ENCODE measurements around the gene CDC42BPB.
"Not testable (repeated sequence)": the region's sequence is repeated elsewhere in the genome, so short reads cannot be mapped to it uniquely, and the experiment has no call there.

Gene CDC42BPB

GRCh38 chr14:102900631-102901571, 156.4 kb downstream of the CDC42BPB start:
- Histone ChIP-seq H3K36me3 (ENCODE audit: control insufficient read depth, insufficient read depth, low read length) (no peaks in the 10 kb centered on the region), H3K4me1 (ENCODE audit: control insufficient read depth, insufficient read depth, low read length) (no peaks in the 10 kb centered on the region), H3K9me3 (ENCODE audit: control insufficient read depth, low read length) (no peaks in the 10 kb centered on the region), H3K4me3 (ENCODE audit: insufficient read depth, low read depth, low read length) (no peak overlapping the region), H3K27me3 (ENCODE audit: control insufficient read depth, insufficient read depth, low read length, poor library complexity, severe bottlenecking) (no peaks in the 10 kb centered on the region), H3K27ac (ENCODE audit: insufficient read depth, low read depth, low read length, poor library complexity, severe bottlenecking) (no peak overlapping the region)
- WGBS, 2 experiments = 93 to 94% methylated on average over 39 of the region's 39 CpGs

- Histone ChIP-seq H3K27me3 (ENCODE audit: control insufficient read depth, insufficient read depth, low read length, poor library complexity, severe bottlenecking) (no peaks in the 10 kb centered on the region), H3K27ac (ENCODE audit: insufficient read depth, low read depth, low read length, poor library complexity, severe bottlenecking) (no peak overlapping the region), H3K4me3 (ENCODE audit: insufficient read depth, low read depth, low read length) (no peak overlapping the region), H3K9me3 (ENCODE audit: control insufficient read depth, low read length) (no peaks in the 10 kb centered on the region), H3K36me3 (ENCODE audit: control insufficient read depth, insufficient read depth, low read length) (no peaks in the 10 kb centered on the region), H3K4me1 (ENCODE audit: control insufficient read depth, insufficient read depth, low read length) (no peaks in the 10 kb centered on the region)
- WGBS, 2 experiments = 93 to 95% methylated on average over 6 to 8 of the region's 8 CpGs
Measured at GRCh38 chr14:102899516-102899900, 157.8 kb downstream of the CDC42BPB start.

- Histone ChIP-seq H3K9me3 (ENCODE audit: control insufficient read depth, low read length) (no peaks in the 10 kb centered on the region), H3K4me3 (ENCODE audit: insufficient read depth, low read depth, low read length) (no peak overlapping the region), H3K27me3 (ENCODE audit: control insufficient read depth, insufficient read depth, low read length, poor library complexity, severe bottlenecking) (no peaks in the 10 kb centered on the region), H3K27ac (ENCODE audit: insufficient read depth, low read depth, low read length, poor library complexity, severe bottlenecking) (no peak overlapping the region), H3K36me3 (ENCODE audit: control insufficient read depth, insufficient read depth, low read length) (no peaks in the 10 kb centered on the region), H3K4me1 (ENCODE audit: control insufficient read depth, insufficient read depth, low read length) (no peaks in the 10 kb centered on the region)
- 89% methylated on average over 18 of the region's 18 CpGs for WGBS, 2 experiments
Measured at GRCh38 chr14:102898776-102899515, 158.4 kb downstream of the CDC42BPB start.

- Histone ChIP-seq H3K36me3 (ENCODE audit: control insufficient read depth, insufficient read depth, low read length) (no peaks in the 10 kb centered on the region), H3K4me1 (ENCODE audit: control insufficient read depth, insufficient read depth, low read length) (no peaks in the 10 kb centered on the region), H3K9me3 (ENCODE audit: control insufficient read depth, low read length) (no peaks in the 10 kb centered on the region), H3K27me3 (ENCODE audit: control insufficient read depth, insufficient read depth, low read length, poor library complexity, severe bottlenecking) (no peaks in the 10 kb centered on the region), H3K27ac (ENCODE audit: insufficient read depth, low read depth, low read length, poor library complexity, severe bottlenecking) (no peak overlapping the region), H3K4me3 (ENCODE audit: insufficient read depth, low read depth, low read length) (no peak overlapping the region)
- 96 to 98% methylated on average over 6 of the region's 6 CpGs for WGBS, 2 experiments
Measured at GRCh38 chr14:102898298-102898697, 159.1 kb downstream of the CDC42BPB start.

- no peak overlapping the region for H3K27ac ChIP-seq (ENCODE audit: insufficient read depth, low read depth, low read length, poor library complexity, severe bottlenecking)
- H3K27me3 ChIP-seq (ENCODE audit: control insufficient read depth, insufficient read depth, low read length, poor library complexity, severe bottlenecking) = no peaks in the 10 kb centered on the region
- 95 to 97% methylated on average over 14 of the region's 14 CpGs for WGBS, 2 experiments
- no peaks in the 10 kb centered on the region for H3K36me3 ChIP-seq (ENCODE audit: control insufficient read depth, insufficient read depth, low read length)
- no peaks in the 10 kb centered on the region for H3K9me3 ChIP-seq (ENCODE audit: control insufficient read depth, low read length)
- H3K4me1 ChIP-seq (ENCODE audit: control insufficient read depth, insufficient read depth, low read length) = no peaks in the 10 kb centered on the region
- no peak overlapping the region for H3K4me3 ChIP-seq (ENCODE audit: insufficient read depth, low read depth, low read length)
Measured at GRCh38 chr14:102897299-102898027, 159.9 kb downstream of the CDC42BPB start.

- H3K4me3 ChIP-seq (ENCODE audit: insufficient read depth, low read depth, low read length); H3K4me1 ChIP-seq (ENCODE audit: control insufficient read depth, insufficient read depth, low read length); H3K36me3 ChIP-seq (ENCODE audit: control insufficient read depth, insufficient read depth, low read length); H3K9me3 ChIP-seq (ENCODE audit: control insufficient read depth, low read length); H3K27me3 ChIP-seq (ENCODE audit: control insufficient read depth, insufficient read depth, low read length, poor library complexity, severe bottlenecking); H3K27ac ChIP-seq (ENCODE audit: insufficient read depth, low read depth, low read length, poor library complexity, severe bottlenecking): not testable (repeated sequence)
Measured at GRCh38 chr14:102896735-102897134, 160.6 kb downstream of the CDC42BPB start.

GRCh38 chr14:102893452-102893851, 163.9 kb downstream of the CDC42BPB start:
- Histone ChIP-seq H3K4me3 (ENCODE audit: insufficient read depth, low read depth, low read length) (no peak overlapping the region), H3K27ac (ENCODE audit: insufficient read depth, low read depth, low read length, poor library complexity, severe bottlenecking) (no peak overlapping the region), H3K36me3 (ENCODE audit: control insufficient read depth, insufficient read depth, low read length) (no peaks in the 10 kb centered on the region), H3K4me1 (ENCODE audit: control insufficient read depth, insufficient read depth, low read length) (no peaks in the 10 kb centered on the region), H3K9me3 (ENCODE audit: control insufficient read depth, low read length) (no peaks in the 10 kb centered on the region), H3K27me3 (ENCODE audit: control insufficient read depth, insufficient read depth, low read length, poor library complexity, severe bottlenecking) (no peaks in the 10 kb centered on the region)
- 93 to 94% methylated on average over 9 of the region's 9 CpGs for WGBS, 2 experiments

- Histone ChIP-seq H3K27ac (ENCODE audit: insufficient read depth, low read depth, low read length, poor library complexity, severe bottlenecking) (no peak overlapping the region), H3K4me1 (ENCODE audit: control insufficient read depth, insufficient read depth, low read length) (no peaks in the 10 kb centered on the region), H3K36me3 (ENCODE audit: control insufficient read depth, insufficient read depth, low read length) (no peaks in the 10 kb centered on the region), H3K9me3 (ENCODE audit: control insufficient read depth, low read length) (no peaks in the 10 kb centered on the region), H3K4me3 (ENCODE audit: insufficient read depth, low read depth, low read length) (no peak overlapping the region), H3K27me3 (ENCODE audit: control insufficient read depth, insufficient read depth, low read length, poor library complexity, severe bottlenecking) (no peaks in the 10 kb centered on the region)
- 96 to 97% methylated on average over 8 of the region's 8 CpGs for WGBS, 2 experiments
Measured at GRCh38 chr14:102892651-102893050, 164.7 kb downstream of the CDC42BPB start.

- Histone ChIP-seq H3K4me3 (ENCODE audit: insufficient read depth, low read depth, low read length) (no peak overlapping the region), H3K4me1 (ENCODE audit: control insufficient read depth, insufficient read depth, low read length) (no peaks in the 10 kb centered on the region), H3K9me3 (ENCODE audit: control insufficient read depth, low read length) (no peaks in the 10 kb centered on the region), H3K27me3 (ENCODE audit: control insufficient read depth, insufficient read depth, low read length, poor library complexity, severe bottlenecking) (no peaks in the 10 kb centered on the region), H3K27ac (ENCODE audit: insufficient read depth, low read depth, low read length, poor library complexity, severe bottlenecking) (no peak overlapping the region), H3K36me3 (ENCODE audit: control insufficient read depth, insufficient read depth, low read length) (no peaks in the 10 kb centered on the region)
- WGBS, 2 experiments = 98 to 99% methylated on average over 4 of the region's 4 CpGs
Measured at GRCh38 chr14:102891556-102891955, 165.8 kb downstream of the CDC42BPB start.

GRCh38 chr14:102891111-102891510, 166.2 kb downstream of the CDC42BPB start:
- 83 to 84% methylated on average over 15 of the region's 15 CpGs for WGBS, 2 experiments
- Histone ChIP-seq H3K27ac (ENCODE audit: insufficient read depth, low read depth, low read length, poor library complexity, severe bottlenecking) (no peak overlapping the region), H3K4me3 (ENCODE audit: insufficient read depth, low read depth, low read length) (no peak overlapping the region), H3K4me1 (ENCODE audit: control insufficient read depth, insufficient read depth, low read length) (no peaks in the 10 kb centered on the region), H3K9me3 (ENCODE audit: control insufficient read depth, low read length) (no peaks in the 10 kb centered on the region), H3K27me3 (ENCODE audit: control insufficient read depth, insufficient read depth, low read length, poor library complexity, severe bottlenecking) (no peaks in the 10 kb centered on the region), H3K36me3 (ENCODE audit: control insufficient read depth, insufficient read depth, low read length) (no peaks in the 10 kb centered on the region)
